Iris pigment epithelial cell (primary cell): Measurements from ENCODE around the gene RAB3IP.

Experiments
- DNase-seq: peaks from one replicate; pipeline ENCODE4 v3.0.0-alpha.2; 2011; ENCODE audit warnings: low read depth

RAB3IP gene

GRCh38 chr12:69738351-69739286 lies at the start of gene RAB3IP:
Gene RAB3IP, plus strand, starts transcription at chr12:69738860. Its CDS starts 16,549 bp downstream, at chr12:69755409.
- peak; percentile 70 for DNase-seq

DNA sequence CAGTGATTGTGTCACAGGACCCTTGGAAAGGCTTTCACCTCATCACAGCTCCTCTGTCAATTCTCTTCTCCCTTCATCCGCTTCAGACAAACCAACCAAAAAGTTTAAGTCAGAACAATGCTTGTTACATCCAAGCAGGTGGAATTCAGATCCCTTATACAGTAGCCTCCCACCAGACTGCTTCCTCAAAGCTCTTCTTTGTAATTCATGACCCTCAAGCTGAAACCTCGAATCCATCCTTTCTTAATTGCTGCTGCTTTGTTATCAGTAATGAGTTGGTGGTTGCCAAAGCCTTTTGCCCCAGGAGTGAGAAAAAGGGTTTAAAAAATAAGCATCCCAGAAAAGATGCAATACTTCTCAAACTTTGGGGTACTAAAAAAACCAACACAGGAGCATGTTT lies 49.0 kb upstream of the RAB3IP start:
- DNase-seq: no peak

DNA sequence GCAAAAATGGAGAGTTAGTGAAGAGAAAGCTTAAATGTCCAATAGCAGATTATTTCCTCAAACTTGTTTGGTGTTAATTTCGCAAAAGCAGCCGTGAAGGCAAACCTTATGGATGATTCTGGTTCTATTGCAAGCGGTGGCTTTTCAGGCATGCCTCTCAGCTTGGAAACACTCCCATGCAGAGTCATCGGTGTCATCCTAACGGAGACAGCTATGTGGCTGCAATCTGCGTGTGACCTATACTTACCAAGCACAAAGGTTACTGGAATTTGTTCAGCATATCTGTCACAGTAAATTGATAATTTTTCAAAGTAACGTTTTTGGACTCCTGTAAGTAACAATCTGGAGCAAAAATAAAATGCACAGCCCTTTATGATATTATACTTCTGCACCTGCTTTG lies 44.5 kb upstream of the RAB3IP start:
- DNase-seq: no peak

GRCh38 chr12:69698054-69698453 lies 40.6 kb upstream of the RAB3IP start:
- DNase-seq: no peak

- DNase-seq: no peak
Observed at GRCh38 chr12:69698769-69699540, 39.7 kb upstream of the RAB3IP start, which contains the start of gene BEST3. Gene BEST3, minus strand, starts transcription at chr12:69699303. Its CDS starts 1,505 bp downstream, at chr12:69697798.

GRCh38 chr12:69701826-69702225 lies 36.8 kb upstream of the RAB3IP start:
- no peak for DNase-seq

DNA sequence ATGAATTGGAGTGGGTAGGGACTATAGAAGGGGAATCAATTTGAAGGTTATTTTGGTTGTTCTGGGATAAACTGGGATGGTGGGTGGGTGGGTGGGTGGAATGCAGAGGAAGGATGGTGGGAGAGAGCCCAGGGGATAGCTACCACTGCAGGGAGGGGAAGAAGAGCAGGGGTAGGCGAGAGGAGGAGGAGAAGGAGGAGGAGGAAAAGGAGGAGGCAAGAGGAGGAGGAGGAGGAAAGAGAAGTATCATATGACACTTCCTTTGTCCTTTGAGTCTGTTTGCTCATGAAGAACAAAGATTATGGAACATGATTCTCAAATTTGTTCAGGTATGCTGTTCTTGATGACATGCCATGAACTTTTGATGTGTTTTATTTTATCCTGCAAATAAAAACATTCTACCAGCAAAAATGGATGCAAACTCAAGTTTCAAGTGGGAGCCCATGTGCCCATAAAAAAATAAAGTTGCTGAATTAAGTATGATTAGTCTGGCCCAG lies 35.5 kb upstream of the RAB3IP start:
- DNase-seq: no peak

- no peak for DNase-seq
Observed at GRCh38 chr12:69704357-69704756, 34.3 kb upstream of the RAB3IP start.

DNA sequence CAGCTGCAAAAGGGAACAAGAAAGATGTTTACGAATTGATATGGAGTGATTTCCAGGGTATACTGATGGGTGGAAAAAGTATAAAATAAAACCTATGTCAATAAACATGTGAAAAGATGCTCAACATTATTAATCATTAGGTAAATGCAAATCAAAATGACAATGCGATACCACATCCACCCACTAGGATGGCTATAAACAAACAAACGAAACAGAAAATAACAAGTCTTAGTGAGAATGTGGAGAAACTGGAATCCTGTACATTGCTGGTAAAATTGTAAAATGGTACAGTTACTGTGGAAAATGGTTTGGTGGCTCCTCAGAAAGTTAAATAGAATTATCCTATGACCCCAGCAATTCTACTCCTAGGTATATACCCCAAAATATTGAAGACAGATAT lies 30.0 kb upstream of the RAB3IP start:
- DNase-seq: no peak

- no peak for DNase-seq
Observed at GRCh38 chr12:69712826-69713225, 25.8 kb upstream of the RAB3IP start.

DNA sequence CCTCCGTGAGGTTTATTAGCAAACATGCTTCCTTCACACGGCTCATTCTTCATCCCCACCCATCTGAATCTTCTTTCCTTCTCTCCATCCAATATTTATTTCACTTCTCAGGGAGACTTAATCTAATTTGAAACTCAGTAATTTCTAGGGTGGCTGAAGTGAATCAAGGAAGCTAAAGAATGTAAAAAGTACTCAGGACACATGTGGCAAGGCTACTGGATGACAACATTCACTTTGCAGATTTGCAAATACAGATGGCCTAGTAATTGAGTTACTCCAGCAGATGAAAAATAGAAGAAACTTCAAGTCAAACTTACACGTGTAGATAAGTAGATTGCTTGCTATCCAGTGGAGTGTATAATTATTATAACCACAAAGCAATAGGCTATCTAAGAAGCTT lies 24.1 kb upstream of the RAB3IP start:
- DNase-seq: no peak

DNA sequence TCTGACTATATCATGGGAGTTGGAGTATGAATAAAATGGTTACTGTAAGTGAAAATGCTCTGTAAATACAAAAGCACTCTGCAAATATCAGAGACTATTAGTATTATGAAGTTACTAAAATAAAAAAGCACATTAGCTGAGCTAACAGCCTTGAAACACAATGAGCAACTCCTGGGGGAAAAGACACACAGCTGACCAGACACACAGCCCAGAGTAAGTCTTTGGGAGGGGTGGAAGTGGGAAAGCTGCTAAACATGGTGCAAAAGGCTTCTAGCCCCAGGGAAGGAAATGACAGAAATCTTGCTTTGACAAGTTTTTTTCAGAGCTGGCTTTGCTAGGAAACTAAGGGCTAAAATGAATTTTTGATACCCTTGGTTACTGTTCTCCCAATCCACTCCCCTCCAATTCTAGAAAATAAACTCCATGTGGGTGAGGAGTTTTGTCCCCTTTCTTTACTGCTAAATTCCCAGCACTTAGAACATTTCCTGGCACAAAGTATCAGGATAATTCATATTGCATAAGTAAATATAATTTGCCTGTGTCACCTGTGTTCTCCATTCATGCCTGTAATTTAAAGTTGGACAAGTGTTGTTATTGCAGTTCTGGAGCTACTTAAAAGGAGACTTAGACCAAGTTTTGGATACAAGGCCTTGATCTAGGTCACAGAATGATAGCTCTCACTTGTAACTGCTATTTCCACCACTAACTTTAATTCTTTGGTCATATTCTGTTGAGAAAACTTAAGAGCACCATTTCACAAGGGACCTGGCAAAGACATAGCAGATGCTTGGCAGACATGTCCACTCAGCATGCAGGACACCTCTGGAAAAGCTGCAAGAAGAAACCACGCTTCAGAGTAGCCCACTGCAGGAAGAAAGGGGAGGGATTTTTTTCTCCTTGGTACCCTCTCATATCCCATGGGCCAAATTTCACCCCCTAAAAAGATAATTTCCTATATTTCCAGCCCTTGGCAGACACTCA lies 19.0 kb upstream of the RAB3IP start:
- DNase-seq: no peak

DNA sequence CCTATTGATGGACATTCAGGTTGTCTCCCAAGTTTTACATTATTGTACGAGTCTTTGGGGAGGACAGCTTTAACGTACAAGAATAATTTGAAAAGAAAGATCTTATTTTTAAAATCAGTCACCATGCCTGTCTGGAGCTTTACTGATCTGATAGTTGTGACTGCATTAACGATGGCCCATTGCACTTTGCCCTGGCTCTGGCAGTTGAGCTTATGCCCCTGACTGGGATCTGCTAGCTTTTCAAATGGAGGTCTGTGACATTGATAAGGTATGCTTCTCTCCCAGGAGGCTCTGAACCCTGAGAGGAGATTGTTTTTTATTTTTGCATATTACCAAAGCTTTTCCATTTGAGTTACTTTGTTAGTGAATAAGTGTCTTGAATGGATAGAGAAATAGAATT lies 17.9 kb upstream of the RAB3IP start:
- DNase-seq: no peak

DNA sequence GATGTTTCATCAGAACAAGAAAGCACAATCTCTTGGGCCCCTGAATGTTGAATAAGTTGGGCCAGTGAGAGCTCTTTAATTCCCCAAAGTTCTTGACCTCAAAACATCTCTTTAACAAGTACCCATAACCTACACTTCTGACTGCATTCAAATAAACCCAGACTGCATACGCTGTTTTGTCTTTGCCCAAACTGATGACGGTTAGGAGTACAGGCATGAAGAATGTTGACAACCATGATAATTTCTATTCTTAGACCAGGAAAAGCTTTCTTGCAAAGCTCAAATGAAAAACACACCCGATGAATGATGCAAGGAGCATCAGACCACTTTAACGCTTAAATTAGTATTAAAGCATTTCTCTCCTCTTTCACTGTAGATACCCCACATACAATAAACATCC lies 11.7 kb upstream of the RAB3IP start:
- DNase-seq: no peak

DNA sequence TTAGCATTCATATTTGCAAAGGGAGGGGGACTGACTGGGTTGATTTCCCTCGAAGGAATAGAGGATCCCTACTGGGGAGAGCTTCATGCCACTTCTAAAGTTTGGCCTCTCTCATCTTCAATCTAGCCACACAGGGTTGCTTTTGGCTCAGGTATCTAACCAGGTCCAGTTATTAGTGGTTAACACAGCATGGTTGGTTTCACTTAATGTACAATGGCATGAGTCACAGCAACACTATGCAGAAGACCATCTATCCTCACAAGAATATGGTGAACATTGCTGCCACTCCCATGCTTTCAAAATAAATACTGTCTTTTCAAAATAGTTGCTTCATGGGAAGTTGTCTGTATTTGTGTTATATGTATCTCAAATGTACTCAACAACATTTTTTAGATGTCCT lies 6.6 kb upstream of the RAB3IP start:
- DNase-seq: peak; percentile 45

DNA sequence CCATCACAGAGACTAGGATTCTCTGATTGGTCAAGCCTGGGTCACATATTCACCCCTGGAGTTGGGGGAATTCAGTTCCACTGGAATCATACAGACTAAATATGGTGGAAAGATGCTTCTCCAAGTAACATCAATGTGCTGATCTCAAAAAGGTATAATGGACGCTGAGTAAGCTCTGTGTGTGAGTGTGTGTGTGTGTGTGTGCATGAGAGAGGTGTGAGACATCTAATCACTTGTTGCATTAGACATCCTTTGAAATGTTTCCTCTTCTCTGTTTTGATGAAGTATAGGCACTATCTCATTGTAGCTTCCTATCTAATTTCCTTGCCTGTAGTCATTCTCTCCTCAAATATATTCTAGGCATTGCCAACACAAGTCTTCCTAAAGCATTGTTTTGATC lies 5.0 kb upstream of the RAB3IP start:
- no peak for DNase-seq

DNA sequence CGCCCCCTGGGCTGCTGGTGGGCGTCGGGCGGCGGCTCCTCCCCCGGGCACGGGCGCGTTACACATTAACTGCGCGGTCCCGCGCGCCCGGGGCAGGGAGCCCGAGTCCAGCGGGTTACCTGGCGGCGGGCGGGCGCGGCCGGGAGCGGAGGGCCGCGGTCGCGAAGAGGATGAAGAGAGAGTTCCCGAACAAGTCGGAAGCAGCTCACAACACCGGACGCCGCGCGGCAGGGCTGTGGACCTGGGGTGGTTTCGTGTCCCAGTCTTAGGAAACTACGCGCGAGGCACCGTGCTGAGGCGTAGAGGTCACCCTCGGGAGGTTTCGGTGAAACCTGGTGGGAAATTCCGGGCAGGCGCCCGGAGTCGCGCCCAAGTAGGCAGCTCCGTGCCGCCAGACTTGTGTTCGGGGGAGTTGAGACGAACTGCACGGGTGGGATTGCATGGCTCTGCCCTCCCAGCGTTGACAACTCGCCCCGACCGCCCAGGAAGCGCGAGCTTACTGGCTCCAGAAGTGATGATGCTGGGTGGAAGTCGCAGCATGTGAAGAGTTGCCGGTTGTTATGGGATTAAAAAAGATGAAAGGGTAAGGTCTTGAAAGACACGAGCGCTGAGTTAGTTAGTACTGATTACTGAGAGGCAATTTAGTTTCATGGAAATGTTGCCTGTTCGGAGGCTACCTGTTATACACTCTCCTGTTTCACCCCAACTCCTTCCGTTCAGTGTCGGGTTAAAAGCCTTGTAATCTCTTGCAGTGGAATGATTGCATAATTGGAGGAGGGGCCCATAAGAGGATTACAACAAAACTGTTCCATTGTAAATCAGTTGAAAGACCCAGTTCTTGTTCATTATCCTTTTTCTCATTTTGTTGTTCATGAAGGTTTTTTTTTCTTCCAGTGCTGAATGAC lies 879 bp downstream of the RAB3IP start:
- DNase-seq: peak; percentile 63

GRCh38 chr12:69744109-69744508 lies 5.4 kb downstream of the RAB3IP start:
- DNase-seq: no peak

DNA sequence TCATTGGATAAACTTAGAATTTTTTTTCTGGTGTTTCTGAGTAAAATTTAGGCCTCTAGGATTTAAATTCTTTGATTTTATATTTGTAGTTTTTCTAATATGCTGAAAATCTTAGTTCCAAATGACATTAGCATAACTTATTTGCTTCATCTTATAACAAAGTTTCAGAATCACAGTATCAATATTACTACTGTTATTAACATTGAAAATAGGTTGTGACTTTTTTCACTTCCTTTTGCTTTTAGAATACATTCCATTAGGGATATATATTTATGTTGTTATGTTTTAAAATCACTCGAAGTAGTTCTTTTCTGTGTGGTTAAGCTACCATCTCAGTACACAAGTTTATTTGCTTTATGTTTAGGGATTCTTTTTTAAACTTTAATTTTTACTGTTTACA lies 12.8 kb downstream of the RAB3IP start:
- no peak for DNase-seq

DNA sequence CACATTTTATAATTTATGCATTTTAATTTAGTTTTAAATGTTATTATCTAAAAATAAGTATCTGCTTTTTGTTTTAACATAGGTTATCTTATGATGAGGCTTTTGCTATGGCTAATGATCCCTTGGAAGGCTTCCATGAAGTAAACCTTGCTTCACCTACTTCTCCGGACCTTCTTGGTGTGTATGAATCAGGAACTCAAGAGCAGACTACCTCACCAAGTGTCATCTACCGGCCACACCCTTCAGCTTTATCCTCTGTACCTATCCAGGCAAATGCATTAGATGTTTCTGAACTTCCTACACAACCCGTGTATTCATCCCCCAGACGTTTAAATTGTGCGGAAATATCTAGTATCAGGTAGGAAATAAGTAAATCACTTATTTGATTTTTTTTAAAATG lies 16.6 kb downstream of the RAB3IP start:
- no peak for DNase-seq
